NCI-H82 treated with DMSO at 0.1 percent for 48 hours (cell line): ENCODE measurements around the gene TRAPPC2.
"Not testable (repeated sequence)": the region's sequence is repeated elsewhere in the genome, so short reads cannot be mapped to it uniquely, and the experiment has no call there.

ENCODE experiments used
- DNase-seq: peaks from one replicate; lab custom pipeline; 2025; ENCODE audit not compliant: unreplicated experiment; lab: John Stamatoyannopoulos, UW

TRAPPC2 gene

DNA sequence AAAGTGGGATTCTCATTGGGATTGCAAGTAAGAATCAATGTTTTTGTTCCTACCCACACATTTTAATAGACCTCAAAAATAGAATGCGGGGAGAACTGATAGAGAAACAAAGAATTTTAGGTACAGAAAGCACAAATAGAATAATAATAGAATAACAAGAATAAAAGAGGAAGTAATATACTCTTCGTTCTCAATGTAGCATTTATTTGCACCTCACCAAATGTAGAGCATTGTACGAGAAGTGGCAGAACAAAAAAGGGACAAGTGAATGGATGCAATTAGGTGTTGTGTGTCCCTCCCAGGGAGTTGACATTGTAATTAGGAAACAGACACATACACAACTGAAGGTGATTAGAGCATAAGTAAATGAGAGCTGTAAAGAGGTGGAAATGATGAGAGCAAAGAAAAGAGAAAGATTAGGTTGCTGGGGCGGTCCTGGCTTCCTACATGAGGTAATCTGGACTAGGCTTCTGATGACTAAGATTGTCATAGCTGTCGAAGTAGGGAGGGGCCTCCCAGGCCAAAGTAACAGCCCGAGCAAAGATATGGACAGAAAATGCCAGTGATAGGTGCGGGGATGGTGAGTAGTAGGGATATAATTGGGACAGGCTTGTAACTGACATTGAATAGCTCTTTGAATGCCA is 35.1 kb downstream of the TRAPPC2 start:
- no peak for DNase-seq

DNA sequence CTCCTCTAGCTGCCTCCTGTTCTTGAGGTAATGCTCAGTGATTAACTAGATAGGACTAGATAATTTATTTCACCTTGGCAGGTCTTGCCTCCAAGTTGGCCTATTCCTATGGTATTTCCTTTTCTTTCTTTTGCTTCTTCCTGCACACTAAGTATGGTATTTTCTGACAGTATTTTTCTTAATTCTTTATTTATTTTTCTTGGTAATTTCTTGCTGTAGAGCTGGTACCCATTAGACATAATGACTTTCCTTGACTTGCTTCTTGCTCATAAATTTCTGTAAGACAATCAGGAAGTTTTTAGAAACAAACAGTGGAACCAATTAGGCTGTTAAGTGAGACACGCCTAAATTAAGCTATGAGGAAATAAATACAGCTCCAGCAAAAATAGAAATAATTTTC is 36.0 kb downstream of the TRAPPC2 start:
- no peak for DNase-seq

GRCh38 chrX:13697976-13698375 is 36.4 kb downstream of the TRAPPC2 start:
- no peak for DNase-seq

GRCh38 chrX:13697455-13697854 is 37.0 kb downstream of the TRAPPC2 start:
- DNase-seq, result no peak

DNA sequence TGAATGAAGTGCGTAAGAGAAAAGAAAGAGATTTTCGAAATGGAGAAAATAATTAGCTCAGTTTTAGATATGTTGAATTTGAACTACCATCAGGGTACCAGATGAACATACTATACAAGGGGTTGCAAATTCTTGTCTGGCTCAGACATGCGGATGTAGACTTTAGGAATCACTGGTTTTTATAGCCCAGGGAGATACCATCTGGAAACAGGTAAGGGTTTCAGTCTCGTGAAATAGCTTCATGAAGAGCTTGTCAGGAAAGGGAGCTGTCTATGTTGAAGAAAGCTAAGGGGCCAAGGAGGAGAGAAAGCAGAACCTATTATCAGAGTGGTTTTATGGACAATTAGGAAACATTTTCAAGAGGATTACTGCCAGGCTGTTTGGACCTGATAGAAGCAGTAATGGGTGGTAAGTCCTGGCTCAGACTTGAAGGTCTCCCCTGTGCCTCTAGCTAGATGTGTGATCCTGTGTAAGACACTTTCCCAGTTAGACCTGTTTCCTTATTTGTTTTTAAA is 38.8 kb downstream of the TRAPPC2 start:
- no peak for DNase-seq

DNA sequence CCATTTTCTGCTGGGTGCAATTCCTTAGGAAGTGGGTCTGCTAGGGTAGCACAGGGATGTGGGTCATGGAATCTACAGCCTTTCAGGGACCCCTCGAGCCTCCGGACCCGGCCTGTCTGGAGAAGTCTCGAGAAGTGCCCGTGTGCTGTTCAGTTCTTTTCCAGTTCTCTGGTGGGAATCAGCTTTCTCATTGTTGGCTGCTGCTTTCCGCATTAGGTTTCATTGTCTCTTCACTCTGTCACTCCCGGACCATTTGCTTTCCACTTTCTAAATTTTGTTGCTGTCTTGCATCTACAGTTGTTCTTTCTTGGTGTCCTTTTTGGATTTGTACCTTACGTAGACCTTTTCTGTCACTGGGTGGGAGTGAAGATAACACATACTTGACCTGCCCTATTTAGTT is 39.4 kb downstream of the TRAPPC2 start:
- DNase-seq, result no peak

DNA sequence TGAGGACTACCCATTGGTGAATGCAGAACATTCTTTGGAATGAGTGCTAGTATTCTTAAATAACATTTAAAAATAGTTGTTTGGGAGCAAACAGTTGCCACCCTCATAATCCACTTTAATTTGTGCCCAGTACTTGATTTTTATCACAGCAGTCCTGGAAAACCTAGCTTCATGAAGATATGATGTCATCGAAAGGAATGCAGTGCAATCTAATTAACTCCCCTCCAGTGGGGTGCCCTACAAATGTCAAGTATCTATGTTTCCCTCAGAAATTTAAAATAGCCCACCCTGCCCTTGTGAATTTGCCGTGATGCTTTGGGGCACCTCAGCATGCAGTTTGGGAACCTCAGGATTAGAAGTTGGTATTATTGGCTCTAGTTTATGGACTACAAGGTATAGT is 40.1 kb downstream of the TRAPPC2 start:
- no peak for DNase-seq

DNA sequence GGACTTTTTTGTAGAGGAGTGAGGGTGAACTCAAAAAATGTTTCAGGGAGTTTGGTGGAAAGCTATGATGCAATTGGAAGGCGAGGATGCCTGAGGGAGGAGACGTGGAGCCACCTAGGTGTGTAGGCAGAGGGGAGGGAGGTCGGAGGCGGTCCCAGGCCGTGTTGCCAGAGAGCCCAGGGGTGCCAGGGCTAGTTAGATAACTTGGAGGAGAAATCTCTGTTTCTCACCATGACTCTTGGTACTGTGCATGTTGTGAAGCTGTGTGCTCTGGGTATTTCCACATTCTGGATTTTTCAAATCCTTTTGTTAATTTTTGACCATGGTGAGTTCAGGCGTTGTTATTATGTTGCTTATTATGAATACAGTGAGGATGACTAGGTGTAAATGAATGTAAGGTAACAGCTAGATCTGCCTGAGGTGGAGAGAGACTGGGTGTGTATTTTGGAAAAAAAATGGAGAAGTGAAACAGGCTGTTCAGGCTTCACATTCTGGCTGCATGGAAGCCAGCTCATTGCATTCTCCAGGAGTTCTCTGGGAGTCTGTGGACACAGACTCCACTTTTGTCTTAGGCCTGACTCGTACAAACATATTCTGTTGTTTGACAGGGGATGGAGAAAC is 41.0 kb downstream of the TRAPPC2 start:
- DNase-seq, result no peak

- DNase-seq, result no peak
Measured at GRCh38 chrX:13692771-13693231, 41.6 kb downstream of the TRAPPC2 start.

GRCh38 chrX:13691841-13692371 is 42.5 kb downstream of the TRAPPC2 start:
- no peak for DNase-seq

DNA sequence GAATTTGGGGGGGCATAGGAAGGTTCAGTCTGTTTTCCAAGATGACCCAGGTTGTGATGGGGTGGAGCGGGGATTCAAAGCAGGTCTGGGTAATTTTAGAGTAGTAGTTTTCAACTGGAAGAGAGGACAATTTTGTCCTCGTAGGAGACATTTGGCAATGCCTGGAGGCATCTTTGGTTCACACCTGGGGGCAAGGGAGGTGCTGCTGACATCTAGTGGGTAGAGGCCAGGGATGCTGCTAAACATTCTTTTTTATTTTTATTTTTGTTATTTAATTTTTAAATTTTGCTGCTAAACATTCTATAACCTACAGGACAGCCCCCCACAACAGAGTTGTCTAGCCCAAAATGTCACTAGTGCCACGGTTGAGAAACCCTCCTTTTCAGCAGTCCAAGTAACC is 43.6 kb downstream of the TRAPPC2 start:
- DNase-seq, result no peak

DNA sequence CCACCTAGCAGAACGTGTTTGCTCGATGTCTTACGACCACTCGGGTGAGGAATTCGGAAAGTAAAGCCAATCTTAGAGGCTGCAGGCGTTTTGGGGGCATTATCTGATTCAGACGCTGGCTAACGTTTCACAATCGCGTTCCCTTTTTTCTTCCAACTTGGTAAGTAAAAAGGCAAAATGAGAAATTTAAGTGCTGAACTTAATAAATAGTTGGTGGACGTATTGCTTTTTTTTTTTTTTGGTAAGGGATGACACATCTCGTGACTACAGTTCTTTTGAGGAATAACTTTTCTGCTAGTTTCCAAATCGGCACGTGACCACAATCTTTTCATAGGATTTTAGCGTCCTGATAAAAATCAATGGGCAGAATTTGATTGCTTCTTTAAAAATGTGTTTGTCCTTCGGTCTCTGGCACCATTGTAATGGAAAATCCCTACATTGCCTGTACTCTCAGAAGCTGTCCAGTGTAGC is 44.6 kb downstream of the TRAPPC2 start:
- DNase-seq, result no peak

- peak; percentile 48 for DNase-seq
Measured at GRCh38 chrX:13688958-13689740, 45.3 kb downstream of the TRAPPC2 start, which contains the start of gene RAB9A. Gene RAB9A, plus strand, starts transcription at chrX:13689128. Its CDS starts 19,619 bp downstream, at chrX:13708747.

GRCh38 chrX:13688384-13688957 is 45.9 kb downstream of the TRAPPC2 start:
- no peak for DNase-seq

GRCh38 chrX:13687203-13687602 is 47.2 kb downstream of the TRAPPC2 start:
- no peak for DNase-seq

GRCh38 chrX:13685126-13685763 is 49.2 kb downstream of the TRAPPC2 start:
- no peak for DNase-seq

GRCh38 chrX:13684361-13684760 is 50.1 kb downstream of the TRAPPC2 start:
- no peak for DNase-seq

DNA sequence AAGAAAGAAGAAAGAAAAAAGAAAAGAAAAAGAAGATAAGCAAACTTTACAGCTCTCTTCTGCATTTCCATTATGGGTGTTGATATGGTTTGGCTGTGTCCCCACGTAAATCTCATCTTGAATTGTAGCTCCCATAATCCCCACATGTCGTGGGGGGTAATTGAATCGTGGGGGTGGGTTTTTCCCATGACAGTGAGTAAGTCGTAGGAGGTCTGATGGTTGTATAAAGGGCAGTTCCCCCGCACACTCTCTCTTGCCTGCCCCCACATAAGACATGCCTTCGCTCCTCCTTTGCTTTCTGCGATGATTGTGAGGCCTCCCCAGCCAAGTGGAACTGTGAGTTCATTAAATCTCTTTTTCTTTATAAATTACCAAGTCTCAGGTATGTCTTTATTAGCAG is 52.8 kb downstream of the TRAPPC2 start:
- DNase-seq, result no peak

DNA sequence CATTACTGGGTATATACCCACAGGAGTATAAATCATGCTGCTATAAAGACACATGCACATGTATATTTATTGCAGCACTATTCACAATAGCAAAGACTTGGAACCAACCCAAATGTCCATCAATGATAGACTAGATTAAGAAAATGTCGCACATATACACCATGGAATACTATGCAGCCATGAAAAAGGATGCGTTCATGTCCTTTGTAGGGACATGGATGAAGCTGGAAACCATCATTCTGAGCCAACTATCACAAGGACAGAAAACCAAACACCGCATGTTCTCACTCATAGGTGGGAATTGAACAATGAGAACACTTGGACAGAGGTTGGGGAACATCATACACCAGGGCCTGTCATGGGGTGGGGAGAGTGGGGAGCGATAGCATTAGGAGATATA is 54.7 kb downstream of the TRAPPC2 start:
- not testable (repeated sequence) for DNase-seq

- no peak for DNase-seq
Measured at GRCh38 chrX:13676885-13677284, 57.5 kb downstream of the TRAPPC2 start.

- DNase-seq, result no peak
Measured at GRCh38 chrX:13673016-13673415, 61.4 kb downstream of the TRAPPC2 start.
